Bronchial epithelial cell (primary cell): ENCODE results near the gene NCAN. TPM values are rescaled to one million over a fixed set of nuclear protein-coding genes. Genes with fewer than 3 reads are reported as not detected.

Experiments
- DNase-seq: peaks from one replicate; pipeline ENCODE4 v3.0.0-alpha.2; 2010; ENCODE audit warnings: low read depth
- FAIRE-seq: peaks from 2 replicates; lab custom pipeline; 2011; peaks lifted over from hg19 to GRCh38; lab: Jason Lieb, UNC
- H3K27me3 ChIP-seq: 2 replicates; pipeline ENCODE4 v1.5.1; 2011; ENCODE audit warnings: low read length; ENCODE audit not compliant: control insufficient read depth, insufficient read depth
- H3K36me3 ChIP-seq: 2 replicates; pipeline ENCODE4 v1.5.1; 2011; ENCODE audit warnings: low read length; ENCODE audit not compliant: control insufficient read depth, insufficient read depth
- H3K4me3 ChIP-seq: 2 replicates; pipeline ENCODE4 v1.5.1; 2011; ENCODE audit warnings: mild to moderate bottlenecking, low read depth, low read length, control low read depth
- total RNA-seq: library from RNA; depleted of rRNA; stranded (reverse); fragments of >200 nt; gene quantifications from 2 replicates; pipeline ENCODE4 v1.2.1, GENCODE V29; 2014
- TF ChIP-seq, protein P1 (sequence below): IDR thresholded peaks from 2 replicates; pipeline ENCODE4 v1.5.1; 2011; ENCODE audit warnings: mild to moderate bottlenecking, moderate library complexity, low read length, control low read depth, inconsistent platforms; ENCODE audit not compliant: insufficient read depth, severe bottlenecking

Gene NCAN
- total RNA-seq, 1 donor from 2014 or later: not detected

GRCh38 chr19:19263886-19264487 lies 52.2 kb downstream of the NCAN start:
- H3K27me3 ChIP-seq: peaks cover 23% of the 10 kb centered on the region
- no peak for DNase-seq
- peak; percentile 62 for FAIRE-seq
- TF ChIP-seq, protein P1, sequence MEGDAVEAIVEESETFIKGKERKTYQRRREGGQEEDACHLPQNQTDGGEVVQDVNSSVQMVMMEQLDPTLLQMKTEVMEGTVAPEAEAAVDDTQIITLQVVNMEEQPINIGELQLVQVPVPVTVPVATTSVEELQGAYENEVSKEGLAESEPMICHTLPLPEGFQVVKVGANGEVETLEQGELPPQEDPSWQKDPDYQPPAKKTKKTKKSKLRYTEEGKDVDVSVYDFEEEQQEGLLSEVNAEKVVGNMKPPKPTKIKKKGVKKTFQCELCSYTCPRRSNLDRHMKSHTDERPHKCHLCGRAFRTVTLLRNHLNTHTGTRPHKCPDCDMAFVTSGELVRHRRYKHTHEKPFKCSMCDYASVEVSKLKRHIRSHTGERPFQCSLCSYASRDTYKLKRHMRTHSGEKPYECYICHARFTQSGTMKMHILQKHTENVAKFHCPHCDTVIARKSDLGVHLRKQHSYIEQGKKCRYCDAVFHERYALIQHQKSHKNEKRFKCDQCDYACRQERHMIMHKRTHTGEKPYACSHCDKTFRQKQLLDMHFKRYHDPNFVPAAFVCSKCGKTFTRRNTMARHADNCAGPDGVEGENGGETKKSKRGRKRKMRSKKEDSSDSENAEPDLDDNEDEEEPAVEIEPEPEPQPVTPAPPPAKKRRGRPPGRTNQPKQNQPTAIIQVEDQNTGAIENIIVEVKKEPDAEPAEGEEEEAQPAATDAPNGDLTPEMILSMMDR: no peak
- H3K4me3 ChIP-seq: no peak overlapping the region
- H3K36me3 ChIP-seq: no peaks in the 10 kb centered on the region

GRCh38 chr19:19267305-19267704 lies 55.5 kb downstream of the NCAN start:
- no peaks in the 10 kb centered on the region for H3K36me3 ChIP-seq
- H3K4me3 ChIP-seq: no peak overlapping the region
- H3K27me3 ChIP-seq: peaks cover 11% of the 10 kb centered on the region
- DNase-seq (no peak), FAIRE-seq (no peak)
- TF ChIP-seq, protein P1: no peak

DNA sequence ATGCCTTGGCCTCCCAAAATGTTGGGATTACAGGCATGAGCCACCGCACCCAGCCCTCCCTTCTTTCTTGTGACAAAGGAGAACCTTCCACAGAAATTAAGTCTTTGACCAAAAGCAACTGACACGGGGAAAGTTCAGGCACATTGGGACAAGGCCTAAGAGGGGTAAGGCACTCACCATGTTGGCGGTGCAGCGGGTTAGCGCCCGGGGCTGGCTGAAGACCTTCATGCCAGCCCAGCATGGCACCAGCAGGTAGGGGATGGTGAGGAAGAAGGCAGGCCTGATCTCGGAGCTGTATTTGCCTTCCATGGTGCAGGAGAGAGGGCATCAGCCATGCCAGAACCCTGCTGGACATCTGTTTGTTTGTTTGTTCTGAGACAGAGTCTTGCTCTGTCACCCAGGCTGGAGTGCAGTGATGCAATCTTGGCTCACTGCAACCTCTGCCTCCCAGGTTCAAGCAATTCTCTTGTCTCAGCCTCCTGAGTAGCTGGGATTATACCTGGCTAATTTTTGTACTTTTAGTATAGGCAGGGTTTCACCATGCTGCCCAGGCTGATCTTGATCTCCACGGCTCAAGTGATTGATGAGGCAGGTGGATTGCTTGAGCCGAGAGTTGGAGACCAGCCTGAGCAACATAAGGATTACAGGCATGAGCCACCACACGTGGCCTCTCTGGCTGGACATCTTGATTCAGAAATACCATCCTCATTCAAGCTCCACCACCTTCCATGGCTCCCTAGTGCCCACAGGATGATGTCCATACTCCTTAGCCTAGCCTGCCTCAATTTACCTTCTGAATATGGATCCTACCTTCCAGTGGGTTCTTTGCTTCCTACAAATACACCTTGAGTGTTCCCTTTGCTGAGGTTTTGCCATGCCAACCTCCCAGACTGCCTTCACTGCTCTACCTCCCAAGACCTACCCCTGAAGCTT lies 57.0 kb downstream of the NCAN start:
- Histone ChIP-seq H3K27me3 (peaks cover 6% of the 10 kb centered on the region), H3K36me3 (no peaks in the 10 kb centered on the region), H3K4me3 (no peak overlapping the region)
- TF ChIP-seq, protein P1: no peak
- peak; percentile 96 for FAIRE-seq
- DNase-seq: no peak

- FAIRE-seq: no peak
Observed at GRCh38 chr19:19269952-19270694, 58.4 kb downstream of the NCAN start.

DNA sequence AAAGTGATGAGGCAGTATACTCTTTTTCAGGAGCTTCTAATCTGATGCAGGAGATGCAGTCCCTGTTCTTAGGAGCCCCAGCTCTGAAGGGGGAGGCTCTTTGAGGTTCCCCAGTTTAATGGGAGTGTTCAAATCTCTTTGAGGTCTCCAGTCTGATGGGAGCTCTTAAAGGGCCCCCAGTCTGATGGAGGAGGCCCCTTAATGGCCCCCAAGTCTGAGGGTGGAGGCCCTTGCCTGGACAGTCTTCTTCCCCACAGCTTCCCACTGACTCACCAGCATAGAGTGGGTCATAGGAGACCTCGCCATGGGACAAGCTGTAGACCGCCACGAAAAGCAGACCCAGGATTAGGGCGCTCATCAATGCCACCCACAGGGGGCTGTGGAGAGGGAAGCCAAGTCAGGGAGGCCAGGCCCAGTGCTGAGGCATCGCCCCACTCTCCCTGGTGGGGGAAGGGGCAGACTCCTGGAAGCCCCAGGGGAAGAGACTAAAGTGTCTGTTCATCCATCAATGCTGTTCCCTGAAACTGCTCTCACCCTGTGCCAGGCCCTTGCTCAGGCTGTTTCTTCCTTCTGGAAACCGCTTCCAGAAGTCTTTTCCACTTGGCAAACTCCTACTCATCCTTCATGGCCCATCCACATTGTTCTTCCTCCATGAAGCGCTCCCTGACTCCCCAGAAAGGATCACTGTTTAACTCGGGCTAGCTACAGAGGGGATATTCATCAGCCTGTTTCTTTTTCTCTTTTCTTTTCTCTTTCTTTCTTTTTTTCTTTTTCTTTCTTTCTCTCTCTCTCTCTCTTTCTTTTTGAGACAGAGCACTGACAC lies 59.2 kb downstream of the NCAN start:
- H3K36me3 ChIP-seq: no peaks in the 10 kb centered on the region
- FAIRE-seq (no peak), DNase-seq (no peak)
- TF ChIP-seq, protein P1: no peak
- H3K4me3 ChIP-seq: no peak overlapping the region
- peaks cover 3% of the 10 kb centered on the region for H3K27me3 ChIP-seq

More at GRCh38 chr19:19269952-19270694, 58.4 kb downstream of the NCAN start:
- H3K4me3 ChIP-seq: no peak overlapping the region
- TF ChIP-seq, protein P1: no peak
- no peak for DNase-seq
- no peaks in the 10 kb centered on the region for H3K36me3 ChIP-seq
- peaks cover 4% of the 10 kb centered on the region for H3K27me3 ChIP-seq
